RKO (cell line): ENCODE measurements around the gene PKD2.

Experiments used
- DNase-seq: peaks from one replicate; pipeline ENCODE4 v3.0.0-alpha.2; 2016; ENCODE audit warnings: low spot score

PKD2 gene

DNA sequence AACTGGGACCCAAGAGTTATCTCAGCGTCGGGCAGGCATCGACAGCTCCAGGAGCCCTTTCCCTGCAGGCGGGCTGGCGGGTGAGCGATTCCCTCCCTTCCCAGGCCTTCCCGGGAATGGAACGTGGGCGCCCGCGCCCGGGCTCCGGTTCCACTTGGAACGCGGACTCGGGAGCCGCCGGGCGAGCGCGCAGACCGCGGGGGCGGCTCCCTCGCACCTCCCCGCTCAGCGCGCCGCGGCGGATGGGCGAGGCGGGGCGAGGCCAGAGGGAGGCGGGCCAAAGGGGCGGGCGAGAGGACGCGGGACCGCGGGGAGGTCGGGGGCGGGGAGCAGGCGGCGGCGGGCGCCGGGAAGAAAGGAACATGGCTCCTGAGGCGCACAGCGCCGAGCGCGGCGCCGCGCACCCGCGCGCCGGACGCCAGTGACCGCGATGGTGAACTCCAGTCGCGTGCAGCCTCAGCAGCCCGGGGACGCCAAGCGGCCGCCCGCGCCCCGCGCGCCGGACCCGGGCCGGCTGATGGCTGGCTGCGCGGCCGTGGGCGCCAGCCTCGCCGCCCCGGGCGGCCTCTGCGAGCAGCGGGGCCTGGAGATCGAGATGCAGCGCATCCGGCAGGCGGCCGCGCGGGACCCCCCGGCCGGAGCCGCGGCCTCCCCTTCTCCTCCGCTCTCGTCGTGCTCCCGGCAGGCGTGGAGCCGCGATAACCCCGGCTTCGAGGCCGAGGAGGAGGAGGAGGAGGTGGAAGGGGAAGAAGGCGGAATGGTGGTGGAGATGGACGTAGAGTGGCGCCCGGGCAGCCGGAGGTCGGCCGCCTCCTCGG, at the start of gene PKD2:
Gene PKD2 (plus strand): TSS at position 332 of the 818 bp plus-strand sequence. CDS start 99 bp downstream, at position 431.
- peak; percentile 71 for DNase-seq

DNA sequence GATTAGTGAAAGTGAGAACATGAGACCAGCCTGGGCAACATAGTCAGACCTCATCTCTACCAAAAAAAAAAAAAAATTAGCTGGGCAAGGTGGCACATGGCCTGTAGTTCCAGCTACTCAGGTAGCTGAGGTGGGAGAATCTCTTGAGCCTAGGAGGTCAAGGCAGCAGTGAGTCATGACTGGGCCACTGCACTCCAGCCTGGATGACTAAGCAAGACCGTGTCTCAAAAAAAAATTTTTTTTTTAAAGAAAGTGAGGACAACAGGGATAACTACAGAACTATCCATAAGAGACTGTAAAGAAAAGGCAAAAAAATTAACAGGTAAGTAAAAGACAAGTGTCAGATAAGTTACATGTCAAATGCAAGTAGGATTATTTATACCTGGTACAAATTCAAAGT, 45.4 kb upstream of the PKD2 start:
- peak; percentile 35 for DNase-seq

DNA sequence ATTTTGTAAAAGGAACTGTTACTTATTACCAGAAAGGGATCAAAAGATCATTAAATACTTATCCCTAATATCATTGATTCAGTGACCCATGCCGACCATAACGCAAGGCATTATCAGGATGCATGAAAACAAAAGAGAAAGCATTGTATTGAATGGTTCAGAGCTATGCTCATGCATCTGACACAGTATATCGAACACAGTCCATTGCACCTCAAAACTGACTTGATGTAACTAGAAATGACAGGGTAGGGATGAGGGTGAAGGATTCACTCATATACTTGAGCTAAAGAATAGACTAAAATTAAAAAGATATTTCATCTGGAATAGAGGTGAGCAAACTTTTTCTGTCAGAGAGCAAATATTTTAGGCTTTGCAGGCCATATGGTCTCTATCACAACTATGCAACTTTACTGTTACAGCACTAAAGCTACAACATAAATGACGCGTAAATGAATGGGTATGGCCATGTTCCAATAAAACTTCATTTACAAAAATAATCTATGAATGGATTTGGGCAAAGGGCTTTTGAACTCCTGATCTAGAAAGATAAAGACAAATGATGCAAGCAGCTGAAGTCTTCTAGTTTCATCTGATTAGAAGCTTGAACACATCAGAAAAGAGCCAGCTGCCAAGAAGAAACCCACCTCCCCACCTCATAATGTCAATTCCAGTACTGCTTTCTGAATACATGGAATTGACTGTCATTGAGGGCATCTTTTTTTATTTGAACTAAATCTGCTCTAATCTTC, 44.9 kb upstream of the PKD2 start:
- DNase-seq = no peak

DNA sequence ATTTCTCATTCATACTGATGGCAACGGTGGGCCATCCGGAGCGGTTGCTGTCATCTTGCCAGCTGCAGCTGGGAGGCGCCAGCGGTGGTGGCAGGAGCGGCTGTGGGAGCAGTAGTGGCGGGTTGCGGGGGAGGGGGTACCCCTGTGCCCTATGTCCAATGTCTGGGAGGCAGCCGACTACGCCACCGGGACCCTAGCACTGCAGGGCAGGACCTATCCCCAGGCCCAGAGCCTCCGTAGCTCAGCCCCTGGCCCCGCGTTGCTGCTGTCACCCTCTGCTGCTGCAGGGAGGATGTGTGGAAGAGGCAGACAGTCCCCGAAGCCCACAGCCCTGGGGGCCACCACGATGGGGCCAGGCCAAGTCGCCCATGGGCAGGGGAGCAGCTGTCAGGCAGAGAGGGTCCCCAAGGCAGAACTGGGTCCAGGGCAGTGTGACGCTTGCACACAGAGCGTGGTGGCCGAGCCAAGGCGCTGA, 41.9 kb upstream of the PKD2 start:
- no peak for DNase-seq

GRCh38 chr4:87966095-87966496, 41.3 kb upstream of the PKD2 start:
- DNase-seq = no peak

GRCh38 chr4:87967193-87967592, 40.2 kb upstream of the PKD2 start:
- no peak for DNase-seq

DNA sequence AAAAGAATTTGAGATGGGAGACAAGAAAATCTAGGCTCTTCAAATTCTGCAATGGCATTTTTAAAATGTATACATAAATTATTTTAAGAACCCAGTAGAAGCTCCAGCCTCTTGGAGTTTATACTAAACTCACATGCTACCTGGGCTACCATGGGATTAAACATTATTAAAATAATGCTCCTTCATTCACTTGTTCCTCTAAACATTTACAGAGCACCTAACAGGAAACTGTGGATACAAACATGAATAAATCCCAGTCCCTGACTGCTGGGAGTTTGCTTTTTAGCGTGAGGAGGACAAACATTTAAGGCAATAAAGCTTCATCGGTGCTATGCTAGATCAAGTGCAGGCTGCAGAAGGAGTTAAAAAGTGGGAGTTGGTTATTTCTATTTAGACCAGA, 37.3 kb upstream of the PKD2 start:
- no peak for DNase-seq

GRCh38 chr4:87971866-87972265, 35.6 kb upstream of the PKD2 start:
- no peak for DNase-seq

- DNase-seq = peak; percentile 75
These were observed 33.9 kb upstream of the PKD2 start for GRCh38 chr4:87973283-87974169.

DNA sequence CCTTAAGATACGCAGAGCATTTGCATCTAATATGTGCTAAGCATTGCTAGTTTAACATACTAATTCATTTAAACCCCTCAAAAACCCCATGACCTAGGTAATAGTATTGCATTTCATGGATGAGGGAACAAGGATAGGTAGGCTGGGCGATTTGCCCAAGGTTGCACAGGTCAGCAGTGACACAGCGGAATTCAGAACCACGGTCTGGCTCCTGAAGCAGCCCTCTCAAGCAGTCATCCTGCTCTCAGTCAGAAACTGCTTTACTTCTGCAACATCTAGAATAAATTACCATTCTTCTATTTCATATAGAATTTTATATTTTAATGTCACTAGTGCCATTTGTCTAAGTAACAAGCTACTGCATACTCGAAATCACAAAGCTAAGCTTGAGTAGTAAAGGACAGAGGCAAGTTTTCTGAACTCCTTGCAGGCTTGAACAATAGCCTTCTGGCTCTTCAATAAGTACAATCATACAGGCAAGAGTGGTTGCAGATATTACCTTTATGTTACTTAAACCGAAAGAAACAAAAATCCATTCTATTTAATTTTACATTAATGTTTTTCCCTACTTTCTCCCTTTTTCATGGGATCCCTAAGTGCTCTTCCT, 32.5 kb upstream of the PKD2 start:
- no peak for DNase-seq

DNA sequence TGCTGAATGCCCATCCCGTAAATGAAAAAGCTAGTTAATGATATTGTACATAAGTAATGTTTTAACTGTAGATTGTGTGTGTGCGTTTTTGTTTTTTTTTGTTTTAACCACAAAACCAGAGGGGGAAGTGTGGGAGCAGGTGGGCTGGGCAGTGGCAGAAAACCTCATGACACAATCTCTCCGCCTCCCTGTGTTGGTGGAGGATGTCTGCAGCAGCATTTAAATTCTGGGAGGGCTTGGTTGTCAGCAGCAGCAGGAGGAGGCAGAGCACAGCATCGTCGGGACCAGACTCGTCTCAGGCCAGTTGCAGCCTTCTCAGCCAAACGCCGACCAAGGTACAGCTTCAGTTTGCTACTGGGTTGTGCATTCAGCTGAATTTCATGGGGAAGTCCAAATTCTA, 32.0 kb upstream of the PKD2 start, which contains the start of gene SPP1:
Gene SPP1 (plus strand): TSS at position 249 of the 400 bp plus-strand sequence. CDS start 1,182 bp downstream, outside the sequence.
- DNase-seq = no peak

DNA sequence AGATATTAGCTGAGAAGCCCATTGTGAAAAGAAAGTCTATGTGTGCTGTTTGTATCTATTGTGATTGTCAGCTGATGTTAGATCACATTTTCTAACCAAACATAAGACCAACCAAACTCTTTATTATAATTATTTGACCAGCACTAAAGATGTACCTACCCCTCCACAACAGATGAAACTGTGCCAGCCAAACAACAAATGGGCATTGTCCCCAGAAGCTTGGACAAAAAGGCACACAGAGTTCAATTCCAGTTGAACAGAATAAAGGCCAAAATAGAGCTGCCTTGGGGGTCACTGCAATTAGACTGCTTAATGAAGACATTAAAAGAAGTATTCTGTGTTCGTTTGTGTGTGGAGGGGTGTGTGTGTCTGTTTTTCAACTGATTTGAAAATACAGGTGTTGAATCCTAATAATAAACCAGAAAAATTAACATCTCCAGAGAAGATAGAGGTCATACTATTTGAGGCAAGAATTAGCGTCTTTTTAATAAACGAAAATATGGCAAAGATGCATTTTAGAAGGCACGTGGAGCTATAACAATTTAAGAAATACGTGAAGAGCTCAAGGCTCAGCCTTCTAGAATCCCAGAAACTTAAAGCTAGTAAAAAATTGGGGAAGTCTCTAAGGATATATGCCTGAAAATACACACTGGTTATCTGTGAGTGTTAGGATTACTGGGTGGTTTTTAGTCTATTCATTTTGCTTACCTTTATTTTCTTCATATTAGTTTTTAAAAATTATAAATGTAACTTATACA, 29.7 kb upstream of the PKD2 start:
- no peak for DNase-seq

- peak; percentile 28 for DNase-seq
These were observed 28.8 kb upstream of the PKD2 start for GRCh38 chr4:87978681-87979080.

- no peak for DNase-seq
These were observed 27.6 kb upstream of the PKD2 start for GRCh38 chr4:87979810-87980209.

DNA sequence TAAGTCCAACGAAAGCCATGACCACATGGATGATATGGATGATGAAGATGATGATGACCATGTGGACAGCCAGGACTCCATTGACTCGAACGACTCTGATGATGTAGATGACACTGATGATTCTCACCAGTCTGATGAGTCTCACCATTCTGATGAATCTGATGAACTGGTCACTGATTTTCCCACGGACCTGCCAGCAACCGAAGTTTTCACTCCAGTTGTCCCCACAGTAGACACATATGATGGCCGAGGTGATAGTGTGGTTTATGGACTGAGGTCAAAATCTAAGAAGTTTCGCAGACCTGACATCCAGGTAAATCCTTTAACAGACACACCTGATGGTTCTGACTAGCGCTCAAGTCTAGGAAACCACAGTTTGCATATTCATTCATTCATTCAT, 25.9 kb upstream of the PKD2 start:
- no peak for DNase-seq

DNA sequence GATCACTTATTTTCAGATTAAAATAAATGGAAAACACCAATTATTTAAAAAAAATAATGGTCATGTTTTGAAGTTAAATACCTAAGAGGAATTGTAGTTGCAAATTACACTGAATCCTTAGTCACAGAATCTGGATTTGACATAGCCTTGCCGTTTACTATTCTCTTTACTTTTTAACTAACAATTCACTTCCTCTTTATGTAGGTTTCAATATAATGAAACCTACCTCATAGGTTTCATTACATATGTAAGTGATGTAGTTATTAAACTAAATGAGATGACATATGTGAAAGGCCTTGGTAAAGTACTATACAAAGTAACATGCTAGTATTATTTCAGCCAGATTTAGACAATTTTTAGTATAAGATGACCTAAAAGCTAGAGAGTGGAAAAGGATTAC, 25.4 kb upstream of the PKD2 start:
- no peak for DNase-seq

GRCh38 chr4:87982446-87983010, 24.9 kb upstream of the PKD2 start:
- no peak for DNase-seq

DNA sequence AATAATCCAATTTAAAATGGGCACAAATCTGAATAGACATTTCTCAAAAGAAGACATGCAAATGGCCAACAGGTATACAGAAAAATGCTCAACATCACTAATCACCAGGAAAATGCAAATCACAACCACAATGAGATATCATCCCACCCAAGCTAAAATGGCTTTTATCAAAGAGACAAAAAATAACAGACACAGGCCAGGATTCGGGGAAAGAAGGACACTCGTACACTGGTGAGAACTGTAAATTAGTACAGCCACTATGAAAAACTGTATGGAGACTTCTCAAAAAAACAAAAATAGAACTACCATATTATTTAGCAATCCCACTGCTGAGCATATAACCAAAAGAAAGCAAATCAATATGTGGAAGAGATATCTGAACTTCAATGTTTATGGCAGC, 23.4 kb upstream of the PKD2 start:
- DNase-seq = no peak

GRCh38 chr4:87985097-87985886, 22.1 kb upstream of the PKD2 start:
- peak; percentile 55 for DNase-seq

- DNase-seq = no peak
These were observed 21.6 kb upstream of the PKD2 start for GRCh38 chr4:87985887-87986200.
